ENCODE data around the gene NOTCH3. TPM values are rescaled to one million over a fixed set of nuclear protein-coding genes. Genes with fewer than 3 reads are reported as not detected.

NOTCH3 gene
- total RNA-seq, 2 donors from 2014 or later = 31.8 to 48.0 TPM

DNA sequence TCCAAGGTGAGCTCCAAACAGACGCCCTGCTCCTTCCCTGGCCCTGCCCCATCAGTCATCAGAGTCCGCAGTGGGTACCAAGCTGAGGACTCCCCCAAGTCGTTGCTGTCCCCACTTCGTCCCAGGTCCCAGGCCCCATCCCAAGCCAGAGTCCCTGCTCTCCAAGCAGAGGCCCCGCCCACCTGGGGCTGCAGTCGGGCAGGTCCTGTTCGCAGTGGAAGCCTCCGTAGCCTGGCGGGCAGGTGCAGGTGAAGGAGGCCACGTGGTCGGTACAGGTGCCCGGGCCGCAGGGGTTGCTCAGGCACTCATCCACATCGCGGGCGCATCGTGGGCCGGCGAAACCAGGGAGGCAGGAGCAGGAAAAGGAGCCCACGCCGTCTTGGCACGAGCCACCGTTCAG lies 19.4 kb downstream of the NOTCH3 start:
- no peak for DNase-seq (ENCODE audit: low spot score)
- TF ChIP-seq POLR2AphosphoS5 (IDR thresholded peaks at IDR 0.05) (no peak), CTCF (IDR thresholded peaks at IDR 0.05) (no peak), POLR2A (IDR thresholded peaks at IDR 0.05) (no peak)
- intact Hi-C loops (cut with DNase I) = no loop called here
- peak overlapping the region in 1 of 2 donors; percentile 38 for H3K4me3 ChIP-seq
- no peak overlapping the region for H3K27ac ChIP-seq
- WGBS = 76% methylated on average over 23 of the region's 23 CpGs
- no peaks in the 10 kb centered on the region for H3K9me3 ChIP-seq
- H3K4me1 ChIP-seq (replicated peaks) = no peaks in the 10 kb centered on the region
- no peaks in the 10 kb centered on the region for H3K27me3 ChIP-seq (replicated peaks; ENCODE audit: insufficient read depth)
- no peaks in the 10 kb centered on the region for H3K36me3 ChIP-seq

DNA sequence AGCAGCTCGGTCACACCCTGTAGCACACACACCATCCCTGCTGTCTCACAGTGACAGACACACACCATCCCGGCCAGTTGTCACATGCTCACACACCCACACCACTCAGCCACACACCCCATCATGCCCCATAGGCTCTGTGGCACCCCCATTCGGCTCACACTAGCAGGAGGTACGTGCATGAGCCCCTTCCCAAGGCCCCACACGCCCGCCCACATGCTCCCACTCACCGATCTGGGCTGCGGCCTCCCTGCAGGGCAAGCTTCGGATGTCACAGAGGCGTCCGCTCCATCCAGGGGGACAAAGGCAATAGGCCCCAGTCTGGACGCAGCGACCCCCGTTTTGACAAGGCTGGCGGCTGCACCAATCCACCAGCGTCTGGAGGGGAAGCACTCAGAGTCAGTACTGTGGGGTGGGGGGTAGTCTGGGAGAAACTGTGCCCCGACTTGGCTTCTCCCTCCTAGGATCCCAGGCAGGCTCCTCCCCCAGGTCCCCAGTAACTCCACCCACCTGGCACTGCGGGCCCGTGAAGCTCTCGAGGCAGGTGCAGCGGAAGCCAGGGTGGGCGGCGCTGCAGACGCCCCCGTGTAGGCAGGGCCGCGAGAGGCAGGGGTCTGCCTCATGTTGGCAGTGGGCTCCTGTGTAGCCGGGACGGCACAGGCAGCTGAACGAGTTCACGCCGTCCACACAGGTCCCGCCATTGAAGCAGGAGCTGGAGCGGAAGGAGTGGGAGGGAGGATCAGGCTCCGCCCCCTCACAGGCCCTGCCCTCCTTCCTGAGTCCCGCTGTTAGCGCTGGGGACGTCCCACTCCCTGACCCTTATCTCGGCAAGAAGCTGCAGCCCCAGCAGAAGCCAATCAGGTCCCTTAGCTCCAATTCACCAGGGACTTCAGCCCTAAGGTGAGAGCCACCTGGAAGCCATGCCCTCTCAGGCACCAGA lies 20.1 kb downstream of the NOTCH3 start:
- DNase-seq (ENCODE audit: low spot score) = peak; percentile 52
- TF ChIP-seq CTCF (IDR thresholded peaks at IDR 0.05) = no peak
- no peak for TF ChIP-seq POLR2AphosphoS5 (IDR thresholded peaks at IDR 0.05)
- no peak for TF ChIP-seq POLR2A (IDR thresholded peaks at IDR 0.05)
- 57% methylated on average over 31 of the region's 39 CpGs for WGBS

GRCh38 chr19:15178629-15179308 lies 22.0 kb downstream of the NOTCH3 start:
- 94% methylated on average over 28 of the region's 33 CpGs for WGBS
- Histone ChIP-seq H3K9me3 (no peaks in the 10 kb centered on the region), H3K27ac (no peak overlapping the region), H3K36me3 (no peaks in the 10 kb centered on the region), H3K27me3 (replicated peaks; ENCODE audit: insufficient read depth) (no peaks in the 10 kb centered on the region), H3K4me3 (no peak overlapping the region), H3K4me1 (replicated peaks) (no peaks in the 10 kb centered on the region)
- no peak for DNase-seq (ENCODE audit: low spot score)
- TF ChIP-seq POLR2A (IDR thresholded peaks at IDR 0.05) (no peak), CTCF (IDR thresholded peaks at IDR 0.05) (no peak), POLR2AphosphoS5 (IDR thresholded peaks at IDR 0.05) (no peak)
- intact Hi-C loops (cut with DNase I) = loop anchor here (5.0 kb wide), 1 partner anchor 84 kb away; no protein-coding TSS in a partner anchor

More for the DNA sequence above, 20.1 kb downstream of the NOTCH3 start:
- intact Hi-C loops (cut with DNase I) = no loop called here
- H3K36me3 ChIP-seq = no peaks in the 10 kb centered on the region
- H3K9me3 ChIP-seq = no peaks in the 10 kb centered on the region
- peak overlapping the region; percentile 24 to 38 for H3K4me3 ChIP-seq
- H3K27ac ChIP-seq = no peak overlapping the region
- H3K27me3 ChIP-seq (replicated peaks; ENCODE audit: insufficient read depth) = no peaks in the 10 kb centered on the region
- no peaks in the 10 kb centered on the region for H3K4me1 ChIP-seq (replicated peaks)

DNA sequence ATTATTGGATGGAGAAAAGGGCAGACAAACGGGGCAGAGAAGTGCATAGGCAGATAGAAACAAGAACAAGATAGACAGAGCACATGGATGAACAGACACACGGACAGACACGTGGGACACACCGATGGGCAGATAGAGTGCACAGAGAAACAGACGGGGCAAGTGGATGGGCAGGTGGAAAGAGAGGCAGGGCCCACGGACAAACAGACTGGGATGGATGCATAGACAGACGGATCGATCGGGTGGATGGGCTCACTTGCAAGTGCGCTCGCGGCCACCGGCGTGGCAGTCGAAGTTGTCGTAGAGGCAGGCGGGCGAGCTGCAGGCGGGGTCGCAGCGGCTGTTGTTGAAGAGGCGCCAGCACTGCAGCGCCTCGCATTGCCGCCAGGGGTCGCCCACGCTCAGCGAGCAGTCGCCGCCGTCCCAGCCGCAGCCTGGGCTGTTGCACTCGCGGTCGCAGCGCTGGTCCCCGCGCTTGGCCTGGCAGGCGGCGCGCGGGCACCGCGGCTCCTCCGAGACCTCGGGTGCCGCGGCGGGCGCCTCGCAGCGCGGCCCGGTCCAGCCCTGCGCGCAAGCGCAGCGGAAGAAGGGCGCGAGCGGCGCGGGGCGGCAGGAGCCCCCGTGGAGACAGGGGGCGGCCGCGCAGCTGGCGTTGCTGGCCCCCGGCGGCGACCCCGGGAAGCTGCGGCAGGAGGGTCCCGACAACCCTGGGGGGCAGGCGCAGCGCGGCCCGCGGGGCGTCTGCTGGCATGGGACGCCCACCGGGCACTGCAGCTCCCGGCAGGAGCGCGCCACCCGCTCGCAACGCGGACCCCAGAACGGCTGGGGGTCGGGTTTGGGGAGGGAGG lies 23.3 kb downstream of the NOTCH3 start:
- peak; percentile 37 for TF ChIP-seq POLR2AphosphoS5 (IDR thresholded peaks at IDR 0.05)
- no peak for TF ChIP-seq POLR2A (IDR thresholded peaks at IDR 0.05)
- peak; percentile 94 to 99 (median 96) for TF ChIP-seq CTCF (IDR thresholded peaks at IDR 0.05)
- Histone ChIP-seq H3K9me3 (no peaks in the 10 kb centered on the region), H3K27ac (no peak overlapping the region), H3K27me3 (replicated peaks; ENCODE audit: insufficient read depth) (no peaks in the 10 kb centered on the region), H3K36me3 (no peaks in the 10 kb centered on the region), H3K4me3 (peak overlapping the region; percentile 7 to 28), H3K4me1 (replicated peaks) (no peaks in the 10 kb centered on the region)
- 7% methylated on average over 79 of the region's 92 CpGs for WGBS
- peak; percentile 65 for DNase-seq (ENCODE audit: low spot score)
- intact Hi-C loops (cut with DNase I) = loop anchor here (2.0 to 5.0 kb wide), 2 partner anchors 85 to 379 kb away; no protein-coding TSS in a partner anchor
